Measurements from ENCODE around the gene ESPN. TPM values are rescaled to one million over a fixed set of nuclear protein-coding genes. Genes with fewer than 3 reads are reported as not detected.

Gene ESPN
- total RNA-seq, 1 experiment from 2014 or later = 53.1 TPM

- no peak overlapping the region for H3K14ac ChIP-seq (ENCODE audit: insufficient read depth, low read length)
- H3T11ph ChIP-seq (ENCODE audit: low read length) = no peak overlapping the region
- H3K4ac ChIP-seq (ENCODE audit: low read depth, low read length) = no peak overlapping the region
- H4K20me1 ChIP-seq (ENCODE audit: control insufficient read depth, insufficient read depth, insufficient read length) = no peaks in the 10 kb centered on the region
- no peak overlapping the region for H3K18ac ChIP-seq (ENCODE audit: insufficient read length, low read depth, low read length)
- H3K23ac ChIP-seq (ENCODE audit: insufficient read length, low read depth, low read length) = no peak overlapping the region
- H3K56ac ChIP-seq (ENCODE audit: insufficient read length, low read depth, low read length) = no peak overlapping the region
- no CpG with 5 or more reads among the region's 74 CpGs for WGBS (ENCODE audit: extremely low coverage, insufficient read length, low lambda C conversion rate)
- peaks cover 18 to 19% of the 10 kb centered on the region in 2 experiments for H3K4me1 Mint-ChIP-seq
- H3K27me3 ChIP-seq (ENCODE audit: insufficient read depth, low read length) = no peaks in the 10 kb centered on the region
- TF ChIP-seq CTCF (conservative IDR thresholded peaks at IDR 0.05) = no peak
- no peak overlapping the region for H2BK5ac ChIP-seq (ENCODE audit: insufficient read length, low read length)
- H3K36me3 Mint-ChIP-seq (ENCODE audit: insufficient read depth in 1 of 3, low read depth in 3 of 3) = peaks cover 0 to 4% (median 0%) of the 10 kb centered on the region in 3 experiments; a peak in 2 of 7 replicates
- no peak overlapping the region for H3K27ac ChIP-seq (ENCODE audit: insufficient read length, low read depth, low read length)
- peak overlapping the region; percentile 57 for H3K4me2 ChIP-seq (ENCODE audit: insufficient read depth, insufficient read length, low read length)
- no peak overlapping the region for H4K91ac ChIP-seq (ENCODE audit: insufficient read length, low read depth, low read length)
- peak overlapping the region; percentile 68 to 83 for H3K4me3 Mint-ChIP-seq
- H3K9me3 Mint-ChIP-seq = no peaks in the 10 kb centered on the region
- peaks cover 38% of the 10 kb centered on the region for H3K27me3 Mint-ChIP-seq (ENCODE audit: low read depth)
- H2BK12ac ChIP-seq (ENCODE audit: insufficient read length, low read depth, low read length) = no peak overlapping the region
- no peak overlapping the region for H2AK5ac ChIP-seq (ENCODE audit: insufficient read length, low read length)
- no peak overlapping the region for H3K9ac ChIP-seq (ENCODE audit: extremely low read depth, insufficient read length, low read length)
- no peak overlapping the region for H2BK20ac ChIP-seq (ENCODE audit: low read depth, low read length, poor library complexity, severe bottlenecking)
- H4K8ac ChIP-seq (replicated peaks; ENCODE audit: insufficient read length, low read depth, low read length) = no peak overlapping the region
- peaks cover 9% of the 10 kb centered on the region for H3K23me2 ChIP-seq (ENCODE audit: insufficient read length, low read depth, low read length, poor library complexity, severe bottlenecking)
- H2BK120ac ChIP-seq (ENCODE audit: low read depth, low read length, poor library complexity, severe bottlenecking) = no peak overlapping the region
- no peaks in the 10 kb centered on the region for H3K9me3 ChIP-seq (ENCODE audit: control insufficient read depth, low read depth, low read length)
- H3K79me1 ChIP-seq (ENCODE audit: insufficient read depth, low read depth, low read length, poor library complexity, severe bottlenecking) = no peaks in the 10 kb centered on the region
- DNase-seq = peak; percentile 71
- no peak overlapping the region for H4K5ac ChIP-seq (ENCODE audit: insufficient read length, low read depth, low read length)
- H3K79me2 ChIP-seq (ENCODE audit: insufficient read depth, low read length) = no peaks in the 10 kb centered on the region
- peaks cover 4% of the 10 kb centered on the region; the same call in 1 of the 2 replicates for H3K4me1 ChIP-seq (ENCODE audit: insufficient read depth, low read length)
- no peak overlapping the region for H2BK15ac ChIP-seq (ENCODE audit: low read depth, low read length)
- H3K27ac Mint-ChIP-seq = no peak overlapping the region
- H2AFZ ChIP-seq (ENCODE audit: low read length) = no peak overlapping the region
These were observed 72.8 kb downstream of the ESPN start for GRCh38 chr1:6497215-6497866.
